ENCODE results near the gene PODXL. TPM values are rescaled to one million over a fixed set of nuclear protein-coding genes. Genes with fewer than 3 reads are reported as not detected.

PODXL gene
- total and polyA plus RNA-seq, 10 of the 15 experiments (the other 5 are each of a cell fraction or from before 2014, with no cell fraction given): 0.04 to 1.8 (median 0.38) TPM

- no peak overlapping the region for H3K4me2 ChIP-seq (ENCODE audit: control insufficient read depth, insufficient read depth)
- no peak for FAIRE-seq
- CTCF ChIA-PET: interaction anchor here (1.2 kb wide), 1 partner anchor 107 kb away, joined by 3 read pairs; no protein-coding TSS in a partner anchor
Observed at GRCh38 chr7:131581241-131582051, 25.0 kb upstream of the PODXL start.

More at GRCh38 chr7:131581241-131582051, 25.0 kb upstream of the PODXL start:
- H3K9me3 ChIP-seq (replicated peaks; ENCODE audit: control insufficient read depth, insufficient read depth, low read length): no peaks in the 10 kb centered on the region
- SMC1A ChIA-PET (ENCODE audit: uncharacterized antibody, unreplicated experiment): interaction anchor here (0.6 kb wide), 1 partner anchor 123 kb away, joined by 3 read pairs; no protein-coding TSS in a partner anchor
- H3K4me1 ChIP-seq (ENCODE audit: control insufficient read depth, insufficient read depth, low read length): no peaks in the 10 kb centered on the region
- in situ Hi-C loops (cut with MboI): no loop called here
- ATAC-seq (no peak), DNase-seq (ENCODE audit: low read depth, low spot score) (no peak)
- RAD21 ChIA-PET (ENCODE audit: unreplicated experiment): no interaction called here
- intact Hi-C loops (cut with micrococcal nuclease; ENCODE audit: unreplicated experiment): no loop called here
- H3K36me3 ChIP-seq (ENCODE audit: control insufficient read depth in 2 of 2, insufficient read depth in 2 of 2, low read length in 1 of 2): no peaks in the 10 kb centered on the region
- WGBS (ENCODE audit: insufficient coverage, insufficient replicate concordance, low lambda C conversion rate, missing lambda C conversion rate): 39% methylated on average over 16 of the region's 16 CpGs
- no peak overlapping the region for H3K9ac ChIP-seq (ENCODE audit: control insufficient read depth, insufficient read depth, low read length)
- no peak overlapping the region for H3K27ac ChIP-seq (ENCODE audit: control insufficient read depth, insufficient read depth)
- H3K79me2 ChIP-seq (ENCODE audit: control insufficient read depth, insufficient read depth, low read length): no peaks in the 10 kb centered on the region
- no TSS peak for BruUV-seq (replicated peaks)
- POLR2A ChIA-PET: no interaction called here
- no peak overlapping the region for H2AFZ ChIP-seq (ENCODE audit: control insufficient read depth, low read depth, low read length)
- H3K4me3 ChIP-seq: no peak overlapping the region
- TF ChIP-seq MEF2B (IDR thresholded peaks at IDR 0.05; ENCODE audit: partially characterized antibody, poor library complexity, severe bottlenecking): no peak
- TF ChIP-seq EGR1 (IDR thresholded peaks at IDR 0.05; ENCODE audit: borderline replicate concordance in 1 of 2, low read depth in 2 of 2, low read length in 2 of 2): no peak
- no peak for TF ChIP-seq USF2 (IDR thresholded peaks at IDR 0.05; ENCODE audit: borderline replicate concordance, low read depth, low read length)
- no peak for TF ChIP-seq PBX3 (IDR thresholded peaks at IDR 0.05; ENCODE audit: insufficient replicate concordance, low read depth, low read length)
- TF ChIP-seq SRF (IDR thresholded peaks at IDR 0.05; ENCODE audit: low read depth in 2 of 2, low read length in 2 of 2): no peak
- no peak for TF ChIP-seq MYB (IDR thresholded peaks at IDR 0.05; ENCODE audit: borderline replicate concordance, low read depth, low read length)
- TF ChIP-seq E2F4 (IDR thresholded peaks at IDR 0.05; ENCODE audit: low read depth, low read length): no peak
- TF ChIP-seq MTA3 (IDR thresholded peaks at IDR 0.05; ENCODE audit: borderline replicate concordance, low read length): no peak
- TF ChIP-seq ZNF622 (IDR thresholded peaks at IDR 0.05): no peak
- no peak for TF ChIP-seq TAF1 (IDR thresholded peaks at IDR 0.05; ENCODE audit: borderline replicate concordance, low read depth, low read length)
- no peak for TF ChIP-seq RB1 (IDR thresholded peaks at IDR 0.05; ENCODE audit: borderline replicate concordance)
- TF ChIP-seq NR2F1 (conservative IDR thresholded peaks at IDR 0.05): no peak
- TF ChIP-seq STAT1 (conservative IDR thresholded peaks at IDR 0.05): no peak
- no peak for TF ChIP-seq IKZF2 (IDR thresholded peaks at IDR 0.05)
- TF ChIP-seq ZNF384 (IDR thresholded peaks at IDR 0.05; ENCODE audit: borderline replicate concordance, low read depth, low read length): no peak
- TF ChIP-seq SIN3A (IDR thresholded peaks at IDR 0.05; ENCODE audit: low read depth, low read length): no peak
- no peak for TF ChIP-seq RCOR1 (conservative IDR thresholded peaks at IDR 0.05; ENCODE audit: low read depth, low read length)
- TF ChIP-seq NFXL1 (IDR thresholded peaks at IDR 0.05; ENCODE audit: borderline replicate concordance): no peak
- TF ChIP-seq MYC (IDR thresholded peaks at IDR 0.05; ENCODE audit: insufficient read depth, insufficient read length, insufficient replicate concordance, low read length, severe bottlenecking): no peak
- TF ChIP-seq JUNB (IDR thresholded peaks at IDR 0.05): no peak
- no peaks in the 10 kb centered on the region for H4K20me1 ChIP-seq (ENCODE audit: control insufficient read depth, insufficient read depth)
- H3K27me3 ChIP-seq (replicated peaks in 1 of 2; ENCODE audit: control insufficient read depth in 2 of 2, insufficient read depth in 2 of 2, low read length in 1 of 2): no peaks in the 10 kb centered on the region; a peak in 1 of 4 replicates
